ENCODE data around the gene NFU1. TPM values are rescaled to one million over a fixed set of nuclear protein-coding genes. Genes with fewer than 3 reads are reported as not detected.

Gene NFU1
- total and polyA plus RNA-seq, 2 experiments from 2014 or later = 38.5 to 74.3 TPM

DNA sequence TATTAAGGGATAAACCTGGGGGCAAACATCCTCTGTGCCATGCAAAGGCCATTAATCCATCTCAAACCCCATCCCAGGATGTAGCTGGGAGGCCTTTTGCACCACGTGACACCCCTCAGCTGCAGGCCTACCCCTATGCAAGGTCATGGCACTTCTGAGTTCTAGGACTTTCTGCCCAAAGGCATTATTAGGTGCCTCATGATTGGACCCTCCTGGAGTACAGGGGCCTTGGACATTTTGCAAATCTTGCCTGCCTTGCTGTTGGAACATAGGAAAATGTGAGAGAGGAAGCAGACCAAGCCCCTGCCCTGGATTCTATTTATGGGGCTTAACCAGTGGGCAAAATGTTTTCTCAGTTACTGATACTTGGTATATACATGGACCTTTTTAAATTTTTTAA is 44.2 kb upstream of the NFU1 start:
- Histone ChIP-seq H3F3A (ENCODE audit: insufficient read depth) (no peaks in the 10 kb centered on the region; the same call in 1 of the 2 replicates), H3K4me3 (no peak overlapping the region), H3K9me3 (ENCODE audit: low read depth) (no peaks in the 10 kb centered on the region), H3K9me2 (ENCODE audit: insufficient read depth) (no peaks in the 10 kb centered on the region), H3K4me2 (ENCODE audit: unreplicated experiment) (no peak overlapping the region), H2AFZ (no peak overlapping the region), H3K79me2 (ENCODE audit: insufficient read depth) (no peaks in the 10 kb centered on the region), H3K27me3 (replicated peaks; ENCODE audit: insufficient read depth) (no peaks in the 10 kb centered on the region), H3K36me3 (ENCODE audit: low read depth) (peaks cover 8% of the 10 kb centered on the region; the same call in 1 of the 2 replicates), H4K20me1 (ENCODE audit: insufficient read depth) (0 out of 2 replicates have a peak, but pooled peaks cover 4% of the 10 kb centered on the region), H3K9ac (no peak overlapping the region), H3K4me1 (ENCODE audit: insufficient read depth) (no peaks in the 10 kb centered on the region), H3K27ac (no peak overlapping the region)
- in situ Hi-C loops (cut with MboI) = no loop called here
- TF ChIP-seq EZH2 (IDR thresholded peaks at IDR 0.05; ENCODE audit: insufficient read depth, poor library complexity, severe bottlenecking) = no peak
- TF ChIP-seq EZH2phosphoT487 (IDR thresholded peaks at IDR 0.05; ENCODE audit: insufficient read depth, low read depth) = no peak
- WGBS, 2 experiments (ENCODE audit: low coverage in 1 of 2, low lambda C conversion rate in 2 of 2, missing lambda C conversion rate in 2 of 2) = 94 to 100% methylated on average over 1 of the region's 1 CpG
- DNase-seq = no peak

- DNase-seq = no peak
- WGBS, 2 experiments (ENCODE audit: low coverage in 1 of 2, low lambda C conversion rate in 2 of 2, missing lambda C conversion rate in 2 of 2) = 90 to 98% methylated on average over 1 of the region's 1 CpG
- no peak for TF ChIP-seq EZH2 (IDR thresholded peaks at IDR 0.05; ENCODE audit: insufficient read depth, poor library complexity, severe bottlenecking)
- TF ChIP-seq EZH2phosphoT487 (IDR thresholded peaks at IDR 0.05; ENCODE audit: insufficient read depth, low read depth) = no peak
- Histone ChIP-seq H3K4me2 (ENCODE audit: unreplicated experiment) (no peak overlapping the region), H4K20me1 (ENCODE audit: insufficient read depth) (0 out of 2 replicates have a peak, but pooled peaks cover 4% of the 10 kb centered on the region), H3K9me2 (ENCODE audit: insufficient read depth) (no peaks in the 10 kb centered on the region), H3K79me2 (ENCODE audit: insufficient read depth) (no peaks in the 10 kb centered on the region), H2AFZ (no peak overlapping the region), H3K9me3 (ENCODE audit: low read depth) (no peaks in the 10 kb centered on the region), H3K27me3 (replicated peaks; ENCODE audit: insufficient read depth) (no peaks in the 10 kb centered on the region), H3F3A (ENCODE audit: insufficient read depth) (no peaks in the 10 kb centered on the region; the same call in 1 of the 2 replicates), H3K9ac (no peak overlapping the region), H3K4me3 (no peak overlapping the region), H3K27ac (no peak overlapping the region), H3K36me3 (ENCODE audit: low read depth) (peaks cover 10% of the 10 kb centered on the region; the same call in 1 of the 2 replicates), H3K4me1 (ENCODE audit: insufficient read depth) (no peaks in the 10 kb centered on the region)
- in situ Hi-C loops (cut with MboI) = no loop called here
Observed at GRCh38 chr2:69477627-69478026, 40.4 kb upstream of the NFU1 start.

- TF ChIP-seq EZH2phosphoT487 (IDR thresholded peaks at IDR 0.05; ENCODE audit: insufficient read depth, low read depth) = no peak
- no peak for TF ChIP-seq EZH2 (IDR thresholded peaks at IDR 0.05; ENCODE audit: insufficient read depth, poor library complexity, severe bottlenecking)
- no peaks in the 10 kb centered on the region for H3K79me2 ChIP-seq (ENCODE audit: insufficient read depth)
- no peaks in the 10 kb centered on the region for H3K27me3 ChIP-seq (replicated peaks; ENCODE audit: insufficient read depth)
- H3K4me2 ChIP-seq (ENCODE audit: unreplicated experiment) = no peak overlapping the region
- H3K4me3 ChIP-seq = no peak overlapping the region
- H2AFZ ChIP-seq = no peak overlapping the region
- no peaks in the 10 kb centered on the region for H3K4me1 ChIP-seq (ENCODE audit: insufficient read depth)
- H3K9me2 ChIP-seq (ENCODE audit: insufficient read depth) = no peaks in the 10 kb centered on the region
- no peak overlapping the region for H3K27ac ChIP-seq
- WGBS, 2 experiments (ENCODE audit: low coverage in 1 of 2, low lambda C conversion rate in 2 of 2, missing lambda C conversion rate in 2 of 2) = 68 to 83% methylated on average over 2 of the region's 2 CpGs
- no peaks in the 10 kb centered on the region for H3K9me3 ChIP-seq (ENCODE audit: low read depth)
- DNase-seq = no peak
- in situ Hi-C loops (cut with MboI) = no loop called here
- 0 out of 2 replicates have a peak, but pooled peaks cover 4% of the 10 kb centered on the region for H4K20me1 ChIP-seq (ENCODE audit: insufficient read depth)
- H3K36me3 ChIP-seq (ENCODE audit: low read depth) = peaks cover 10% of the 10 kb centered on the region; the same call in 1 of the 2 replicates
- no peak overlapping the region for H3K9ac ChIP-seq
- no peaks in the 10 kb centered on the region; the same call in 1 of the 2 replicates for H3F3A ChIP-seq (ENCODE audit: insufficient read depth)
Observed at GRCh38 chr2:69474688-69475087, 37.5 kb upstream of the NFU1 start.

DNA sequence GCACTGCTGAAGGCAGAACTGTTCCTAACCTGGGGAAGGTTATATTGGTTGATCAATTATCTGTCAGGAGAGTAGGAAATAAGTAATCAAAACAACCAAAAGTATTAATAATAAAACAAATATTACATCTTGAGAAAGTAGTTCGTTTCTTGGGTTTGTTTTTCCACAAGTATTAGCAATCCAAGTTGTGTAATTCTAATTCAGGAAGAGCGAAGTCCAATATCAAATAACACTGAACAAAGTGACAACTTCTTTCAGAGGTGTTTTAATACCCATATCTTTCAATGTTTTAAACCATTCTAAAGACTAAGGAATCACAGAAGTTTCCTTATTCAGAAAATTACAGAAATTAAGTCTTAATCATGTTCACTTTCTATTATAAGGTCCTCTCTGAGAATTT is 34.6 kb upstream of the NFU1 start:
- no peak overlapping the region for H3K27ac ChIP-seq
- 98 to 100% methylated on average over 2 of the region's 2 CpGs for WGBS, 2 experiments (ENCODE audit: low coverage in 1 of 2, low lambda C conversion rate in 2 of 2, missing lambda C conversion rate in 2 of 2)
- TF ChIP-seq EZH2phosphoT487 (IDR thresholded peaks at IDR 0.05; ENCODE audit: insufficient read depth, low read depth) (no peak), EZH2 (IDR thresholded peaks at IDR 0.05; ENCODE audit: insufficient read depth, poor library complexity, severe bottlenecking) (no peak)
- in situ Hi-C loops (cut with MboI) = no loop called here
- no peak overlapping the region for H2AFZ ChIP-seq
- H4K20me1 ChIP-seq (ENCODE audit: insufficient read depth) = no peaks in the 10 kb centered on the region
- peaks cover 4% of the 10 kb centered on the region; the same call in 1 of the 2 replicates for H3F3A ChIP-seq (ENCODE audit: insufficient read depth)
- H3K36me3 ChIP-seq (ENCODE audit: low read depth) = peaks cover 10% of the 10 kb centered on the region; the same call in 1 of the 2 replicates
- no peak overlapping the region for H3K9ac ChIP-seq
- no peak overlapping the region for H3K4me3 ChIP-seq
- H3K4me2 ChIP-seq (ENCODE audit: unreplicated experiment) = no peak overlapping the region
- DNase-seq = no peak
- no peaks in the 10 kb centered on the region for H3K79me2 ChIP-seq (ENCODE audit: insufficient read depth)
- no peaks in the 10 kb centered on the region for H3K27me3 ChIP-seq (replicated peaks; ENCODE audit: insufficient read depth)
- H3K9me3 ChIP-seq (ENCODE audit: low read depth) = no peaks in the 10 kb centered on the region
- H3K4me1 ChIP-seq (ENCODE audit: insufficient read depth) = no peaks in the 10 kb centered on the region
- H3K9me2 ChIP-seq (ENCODE audit: insufficient read depth) = no peaks in the 10 kb centered on the region

Measured in GM23248 (cell line).